Activated CD4-positive, alpha-beta T cell treated with anti-CD3 and anti-CD28 coated beads for 36 hours (primary cell): ENCODE data around the gene CHERP. TPM values are rescaled to one million over a fixed set of nuclear protein-coding genes. Genes with fewer than 3 reads are reported as not detected.

Experiments
- ATAC-seq: fragments of 200-7000 bp; cut with Tn5 transposase; one replicate; pipeline ENCODE4 v1.10.0; 2021; ENCODE audit warnings: mild to moderate bottlenecking, moderate library complexity
- CTCF ChIA-PET: fragments of 350-600 bp; sonication (Branson Sonifier 250); formaldehyde crosslinking; loops from one replicate; lab custom pipeline; 2021; ENCODE audit warnings: antibody characterized with exemption; lab: Charles Lee
- POLR2A ChIA-PET: fragments of 350-600 bp; sonication (Branson Sonifier 250); formaldehyde crosslinking; loops from one replicate; lab custom pipeline; 2021; ENCODE audit warnings: antibody characterized with exemption, inconsistent platforms; lab: Charles Lee
- DNase-seq: peaks from one replicate; pipeline ENCODE4 v3.0.0-alpha.2; 2020
- H3K27ac Mint-ChIP-seq: one replicate; pipeline ENCODE4 v1.8.0; 2021; ENCODE audit warnings: mixed read lengths
- H3K27me3 Mint-ChIP-seq: one replicate; pipeline ENCODE4 v1.8.0; 2021; ENCODE audit warnings: mixed read lengths
- H3K36me3 Mint-ChIP-seq: one replicate; pipeline ENCODE4 v1.8.0; 2021; ENCODE audit warnings: low read depth, mixed read lengths
- H3K4me1 Mint-ChIP-seq: one replicate; pipeline ENCODE4 v1.8.0; 2021; ENCODE audit warnings: mixed read lengths
- H3K4me3 Mint-ChIP-seq: one replicate; pipeline ENCODE4 v1.8.0; 2021; ENCODE audit warnings: mild to moderate bottlenecking, moderate library complexity, mixed read lengths
- H3K9me3 Mint-ChIP-seq: one replicate; pipeline ENCODE4 v1.8.0; 2021; ENCODE audit warnings: low read depth, mixed read lengths
- intact Hi-C, 2 experiments: fragments of 100-400 bp; cut with DNase I in 1 of 2; cut with micrococcal nuclease in 1 of 2; formaldehyde crosslinking; loops; one replicate each; pipeline versions ENCODE4 v1.14.2 to v1.15.1; 2022 to 2024; cut with DNase I, micrococcal nuclease
- total RNA-seq, 2 experiments: library from RNA; stranded (reverse); gene quantifications; one replicate each; pipeline ENCODE4 v1.2.3, GENCODE V29; 2021

CHERP gene
- total RNA-seq, 2 experiments from 2014 or later = 57.9 to 64.8 TPM

GRCh38 chr19:16527971-16528521 is 14.2 kb downstream of the CHERP start:
- H3K9me3 Mint-ChIP-seq = no peaks in the 10 kb centered on the region
- no peak overlapping the region for H3K4me3 Mint-ChIP-seq
- H3K36me3 Mint-ChIP-seq = peaks cover 47% of the 10 kb centered on the region
- ATAC-seq (peak; percentile 77), DNase-seq (peak; percentile 72)
- intact Hi-C loops = loop anchor here in 1 of 2 experiments (5.0 kb wide), 1 partner anchor 194 kb away; no protein-coding TSS in a partner anchor
- POLR2A ChIA-PET = no interaction called here
- H3K27ac Mint-ChIP-seq = no peak overlapping the region
- CTCF ChIA-PET = interaction anchor here (0.8 kb wide), 1 partner anchor 11 kb away, joined by 3 read pairs; no protein-coding TSS in a partner anchor
- H3K4me1 Mint-ChIP-seq = no peaks in the 10 kb centered on the region
- no peaks in the 10 kb centered on the region for H3K27me3 Mint-ChIP-seq

GRCh38 chr19:16527334-16527935 is 14.8 kb downstream of the CHERP start:
- ATAC-seq = no peak
- Mint-ChIP-seq H3K27ac (no peak overlapping the region), H3K36me3 (peaks cover 52% of the 10 kb centered on the region), H3K4me1 (no peaks in the 10 kb centered on the region), H3K4me3 (no peak overlapping the region), H3K9me3 (no peaks in the 10 kb centered on the region), H3K27me3 (no peaks in the 10 kb centered on the region)
- ChIA-PET POLR2A (no interaction called here), CTCF (interaction anchor here (0.7 to 0.8 kb wide), 2 partner anchors 12 to 99 kb away, joined by 3 read pairs; no protein-coding TSS in a partner anchor)
- intact Hi-C loops = loop anchor here in 1 of 2 experiments (5.0 kb wide), 1 partner anchor 195 kb away; no protein-coding TSS in a partner anchor
- DNase-seq = no peak

GRCh38 chr19:16525751-16526481 is 16.3 kb downstream of the CHERP start:
- POLR2A ChIA-PET = no interaction called here

GRCh38 chr19:16524991-16525734 is 17.1 kb downstream of the CHERP start:
- peaks cover 53% of the 10 kb centered on the region for H3K36me3 Mint-ChIP-seq
- no peak overlapping the region for H3K4me3 Mint-ChIP-seq
- CTCF ChIA-PET = no interaction called here
- no peaks in the 10 kb centered on the region for H3K27me3 Mint-ChIP-seq
- ATAC-seq (no peak), DNase-seq (no peak)
- POLR2A ChIA-PET = no interaction called here
- H3K9me3 Mint-ChIP-seq = no peaks in the 10 kb centered on the region
- intact Hi-C loops = loop anchor here in 1 of 2 experiments (5.0 kb wide), 1 partner anchor 197 kb away; no protein-coding TSS in a partner anchor
- H3K4me1 Mint-ChIP-seq = no peaks in the 10 kb centered on the region
- H3K27ac Mint-ChIP-seq = no peak overlapping the region

More at GRCh38 chr19:16525751-16526481, 16.3 kb downstream of the CHERP start:
- Mint-ChIP-seq H3K4me3 (no peak overlapping the region), H3K27me3 (no peaks in the 10 kb centered on the region), H3K4me1 (no peaks in the 10 kb centered on the region), H3K36me3 (peaks cover 49% of the 10 kb centered on the region), H3K9me3 (no peaks in the 10 kb centered on the region), H3K27ac (no peak overlapping the region)
- CTCF ChIA-PET = interaction anchor here (0.6 to 0.7 kb wide), 2 partner anchors 40 to 85 kb away, joined by 3 read pairs; no protein-coding TSS in a partner anchor
- DNase-seq = no peak
- no peak for ATAC-seq
- intact Hi-C loops = loop anchor here in 1 of 2 experiments (5.0 kb wide), 1 partner anchor 196 kb away; no protein-coding TSS in a partner anchor

- ChIA-PET POLR2A (no interaction called here), CTCF (no interaction called here)
- H3K36me3 Mint-ChIP-seq = peaks cover 57% of the 10 kb centered on the region
- H3K4me3 Mint-ChIP-seq = no peak overlapping the region
- intact Hi-C loops = no loop called here
- no peaks in the 10 kb centered on the region for H3K9me3 Mint-ChIP-seq
- DNase-seq = no peak
- H3K4me1 Mint-ChIP-seq = no peaks in the 10 kb centered on the region
- H3K27ac Mint-ChIP-seq = no peak overlapping the region
- no peak for ATAC-seq
- H3K27me3 Mint-ChIP-seq = no peaks in the 10 kb centered on the region
Observed at GRCh38 chr19:16522559-16523377, 19.5 kb downstream of the CHERP start.

GRCh38 chr19:16521715-16522289 is 20.4 kb downstream of the CHERP start:
- intact Hi-C loops = no loop called here
- POLR2A ChIA-PET = no interaction called here
- H3K9me3 Mint-ChIP-seq = no peaks in the 10 kb centered on the region
- H3K27ac Mint-ChIP-seq = no peak overlapping the region
- ATAC-seq (no peak), DNase-seq (no peak)
- no peaks in the 10 kb centered on the region for H3K4me1 Mint-ChIP-seq
- no peaks in the 10 kb centered on the region for H3K27me3 Mint-ChIP-seq
- H3K4me3 Mint-ChIP-seq = no peak overlapping the region
- peaks cover 57% of the 10 kb centered on the region for H3K36me3 Mint-ChIP-seq
- CTCF ChIA-PET = no interaction called here

- ATAC-seq (no peak), DNase-seq (no peak)
- no peaks in the 10 kb centered on the region for H3K27me3 Mint-ChIP-seq
- H3K36me3 Mint-ChIP-seq = peaks cover 55% of the 10 kb centered on the region
- intact Hi-C loops = no loop called here
- H3K27ac Mint-ChIP-seq = no peak overlapping the region
- H3K4me1 Mint-ChIP-seq = no peaks in the 10 kb centered on the region
- no peak overlapping the region for H3K4me3 Mint-ChIP-seq
- no peaks in the 10 kb centered on the region for H3K9me3 Mint-ChIP-seq
- ChIA-PET POLR2A (no interaction called here), CTCF (no interaction called here)
Observed at GRCh38 chr19:16520986-16521624, 21.1 kb downstream of the CHERP start.

GRCh38 chr19:16520074-16520973 is 21.9 kb downstream of the CHERP start:
- Mint-ChIP-seq H3K36me3 (peaks cover 53% of the 10 kb centered on the region), H3K9me3 (no peaks in the 10 kb centered on the region), H3K27me3 (no peaks in the 10 kb centered on the region), H3K27ac (no peak overlapping the region), H3K4me1 (no peaks in the 10 kb centered on the region), H3K4me3 (no peak overlapping the region)
- POLR2A ChIA-PET = no interaction called here
- DNase-seq (no peak), ATAC-seq (no peak)
- CTCF ChIA-PET = interaction anchor here (0.6 kb wide), 1 partner anchor 756 kb away, joined by 3 read pairs; no protein-coding TSS in a partner anchor
- intact Hi-C loops = no loop called here

- H3K9me3 Mint-ChIP-seq = no peaks in the 10 kb centered on the region
- POLR2A ChIA-PET = no interaction called here
- H3K36me3 Mint-ChIP-seq = peaks cover 52% of the 10 kb centered on the region
Observed at GRCh38 chr19:16519230-16519687, 23.0 kb downstream of the CHERP start.

More at GRCh38 chr19:16519230-16519687, 23.0 kb downstream of the CHERP start:
- Mint-ChIP-seq H3K27ac (no peak overlapping the region), H3K27me3 (no peaks in the 10 kb centered on the region), H3K4me1 (no peaks in the 10 kb centered on the region), H3K4me3 (no peak overlapping the region)
- DNase-seq = no peak
- no peak for ATAC-seq
- intact Hi-C loops = no loop called here
- CTCF ChIA-PET = interaction anchor here (0.6 to 0.7 kb wide), 2 partner anchors 125 to 757 kb away, joined by 3 read pairs; no protein-coding TSS in a partner anchor
